OCI-LY1 (cell line): ENCODE data around the gene JPH3.

Experiments
- H2AFZ ChIP-seq: fragments of 200-600 bp; sonication (generic), shearing (Covaris generic); 2 replicates; pipeline ENCODE4 v1.6.0; 2014; ENCODE audit warnings: antibody characterized with exemption, mild to moderate bottlenecking, low read length
- H3F3A ChIP-seq: fragments of 200-600 bp; sonication (generic), shearing (Covaris generic); 2 replicates; pipeline ENCODE4 v1.6.0; 2014; ENCODE audit warnings: mild to moderate bottlenecking, antibody characterized with exemption, low read length, moderate library complexity; ENCODE audit not compliant: insufficient read depth
- H3K27ac ChIP-seq: fragments of 200-600 bp; sonication (generic); 2 replicates; pipeline ENCODE4 v1.5.1; 2014; ENCODE audit warnings: low read length, mixed run types, mild to moderate bottlenecking, low read depth; ENCODE audit not compliant: poor library complexity, severe bottlenecking
- H3K27me3 ChIP-seq: fragments of 200-600 bp; sonication (generic); 2 replicates; pipeline ENCODE4 v1.6.0; 2014; ENCODE audit warnings: antibody characterized with exemption, mild to moderate bottlenecking, low read length, moderate library complexity; ENCODE audit not compliant: insufficient read depth
- H3K36me3 ChIP-seq: fragments of 200-600 bp; sonication (generic); 2 replicates; pipeline ENCODE4 v1.6.1; 2014; ENCODE audit warnings: mild to moderate bottlenecking, antibody characterized with exemption, low read length, moderate library complexity, mixed read lengths; ENCODE audit not compliant: insufficient read depth
- H3K4me1 ChIP-seq: fragments of 200-600 bp; sonication (generic); 2 replicates; pipeline ENCODE4 v1.5.1; 2014; ENCODE audit warnings: mild to moderate bottlenecking, low read length, moderate library complexity; ENCODE audit not compliant: insufficient read depth, severe bottlenecking
- H3K4me2 ChIP-seq: fragments of 200-600 bp; sonication (generic), shearing (Covaris generic); 2 replicates; pipeline ENCODE4 v1.6.1; 2014; ENCODE audit warnings: low read length
- H3K4me3 ChIP-seq: fragments of 200-600 bp; sonication (generic); 2 replicates; pipeline ENCODE4 v1.5.1; 2014; ENCODE audit warnings: low read length, low read depth, mild to moderate bottlenecking, mixed read lengths; ENCODE audit not compliant: poor library complexity, severe bottlenecking
- H3K79me2 ChIP-seq: fragments of 200-600 bp; shearing (Covaris generic); 2 replicates; pipeline ENCODE4 v1.6.1; 2016; ENCODE audit warnings: mixed run types, low read length, mixed read lengths; ENCODE audit not compliant: insufficient read depth
- H3K9ac ChIP-seq: fragments of 200-600 bp; sonication (generic), shearing (Covaris generic); 2 replicates; pipeline ENCODE4 v1.6.1; 2014; ENCODE audit warnings: mild to moderate bottlenecking, low read length, mixed read lengths
- H3K9me2 ChIP-seq: fragments of 200-600 bp; sonication (generic), shearing (Covaris generic); 2 replicates; pipeline ENCODE4 v1.6.1; 2014; ENCODE audit warnings: low read depth, mild to moderate bottlenecking, low read length, mixed read lengths
- H3K9me3 ChIP-seq: fragments of 200-600 bp; shearing (Covaris generic); 2 replicates; pipeline ENCODE4 v1.6.1; 2014; ENCODE audit warnings: low read length, mixed read lengths
- H4K20me1 ChIP-seq: fragments of 200-600 bp; sonication (generic), shearing (Covaris generic); 2 replicates; pipeline ENCODE4 v1.6.0; 2016; ENCODE audit warnings: mild to moderate bottlenecking, low read length; ENCODE audit not compliant: insufficient read depth
- EZH2 ChIP-seq: fragments of 200-600 bp; sonication (generic), shearing (Covaris generic); IDR thresholded peaks from 2 replicates; pipeline ENCODE4 v1.8.0; 2017; ENCODE audit warnings: borderline replicate concordance, mixed run types, mild to moderate bottlenecking, antibody characterized with exemption, low read length, moderate library complexity, mixed read lengths
- TF ChIP-seq, protein P1 (sequence below): fragments of 200-600 bp; sonication (generic), shearing (Covaris generic); IDR thresholded peaks from 2 replicates; pipeline ENCODE4 v1.5.1; 2017; ENCODE audit warnings: mild to moderate bottlenecking, antibody characterized with exemption, low read length, moderate library complexity, mixed read lengths

JPH3 gene

DNA sequence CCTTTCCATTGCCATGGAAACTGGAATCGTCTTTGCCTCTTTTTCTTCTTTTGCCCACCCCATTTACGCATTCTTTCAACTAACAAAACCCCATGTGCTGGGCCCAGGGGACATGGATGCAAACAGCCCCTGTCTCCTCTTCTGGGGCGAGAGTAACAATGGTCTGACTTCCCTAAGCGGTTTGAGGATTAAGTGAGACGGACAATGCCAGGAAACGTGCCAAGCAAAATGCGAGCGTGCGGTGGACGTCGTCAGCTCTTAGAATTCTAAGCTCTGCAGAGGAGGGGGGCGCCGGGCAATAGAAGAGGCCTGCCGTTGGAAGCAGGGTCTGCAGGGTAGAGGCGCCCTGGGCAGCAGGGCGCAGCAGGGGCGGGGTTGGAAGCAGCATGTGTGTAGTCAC is 42.4 kb upstream of the JPH3 start:
- H3K36me3 ChIP-seq: no peaks in the 10 kb centered on the region
- no peak overlapping the region for H3K27ac ChIP-seq
- no peaks in the 10 kb centered on the region for H3K9me3 ChIP-seq
- no peak overlapping the region for H3K9ac ChIP-seq
- no peaks in the 10 kb centered on the region for H3K4me1 ChIP-seq
- TF ChIP-seq, protein P1, sequence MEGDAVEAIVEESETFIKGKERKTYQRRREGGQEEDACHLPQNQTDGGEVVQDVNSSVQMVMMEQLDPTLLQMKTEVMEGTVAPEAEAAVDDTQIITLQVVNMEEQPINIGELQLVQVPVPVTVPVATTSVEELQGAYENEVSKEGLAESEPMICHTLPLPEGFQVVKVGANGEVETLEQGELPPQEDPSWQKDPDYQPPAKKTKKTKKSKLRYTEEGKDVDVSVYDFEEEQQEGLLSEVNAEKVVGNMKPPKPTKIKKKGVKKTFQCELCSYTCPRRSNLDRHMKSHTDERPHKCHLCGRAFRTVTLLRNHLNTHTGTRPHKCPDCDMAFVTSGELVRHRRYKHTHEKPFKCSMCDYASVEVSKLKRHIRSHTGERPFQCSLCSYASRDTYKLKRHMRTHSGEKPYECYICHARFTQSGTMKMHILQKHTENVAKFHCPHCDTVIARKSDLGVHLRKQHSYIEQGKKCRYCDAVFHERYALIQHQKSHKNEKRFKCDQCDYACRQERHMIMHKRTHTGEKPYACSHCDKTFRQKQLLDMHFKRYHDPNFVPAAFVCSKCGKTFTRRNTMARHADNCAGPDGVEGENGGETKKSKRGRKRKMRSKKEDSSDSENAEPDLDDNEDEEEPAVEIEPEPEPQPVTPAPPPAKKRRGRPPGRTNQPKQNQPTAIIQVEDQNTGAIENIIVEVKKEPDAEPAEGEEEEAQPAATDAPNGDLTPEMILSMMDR: no peak
- H4K20me1 ChIP-seq: no peaks in the 10 kb centered on the region
- no peaks in the 10 kb centered on the region for H3F3A ChIP-seq
- no peaks in the 10 kb centered on the region for H3K9me2 ChIP-seq
- H2AFZ ChIP-seq: no peak overlapping the region
- H3K27me3 ChIP-seq: no peaks in the 10 kb centered on the region
- H3K79me2 ChIP-seq: no peaks in the 10 kb centered on the region
- no peak overlapping the region for H3K4me2 ChIP-seq
- H3K4me3 ChIP-seq: no peak overlapping the region

DNA sequence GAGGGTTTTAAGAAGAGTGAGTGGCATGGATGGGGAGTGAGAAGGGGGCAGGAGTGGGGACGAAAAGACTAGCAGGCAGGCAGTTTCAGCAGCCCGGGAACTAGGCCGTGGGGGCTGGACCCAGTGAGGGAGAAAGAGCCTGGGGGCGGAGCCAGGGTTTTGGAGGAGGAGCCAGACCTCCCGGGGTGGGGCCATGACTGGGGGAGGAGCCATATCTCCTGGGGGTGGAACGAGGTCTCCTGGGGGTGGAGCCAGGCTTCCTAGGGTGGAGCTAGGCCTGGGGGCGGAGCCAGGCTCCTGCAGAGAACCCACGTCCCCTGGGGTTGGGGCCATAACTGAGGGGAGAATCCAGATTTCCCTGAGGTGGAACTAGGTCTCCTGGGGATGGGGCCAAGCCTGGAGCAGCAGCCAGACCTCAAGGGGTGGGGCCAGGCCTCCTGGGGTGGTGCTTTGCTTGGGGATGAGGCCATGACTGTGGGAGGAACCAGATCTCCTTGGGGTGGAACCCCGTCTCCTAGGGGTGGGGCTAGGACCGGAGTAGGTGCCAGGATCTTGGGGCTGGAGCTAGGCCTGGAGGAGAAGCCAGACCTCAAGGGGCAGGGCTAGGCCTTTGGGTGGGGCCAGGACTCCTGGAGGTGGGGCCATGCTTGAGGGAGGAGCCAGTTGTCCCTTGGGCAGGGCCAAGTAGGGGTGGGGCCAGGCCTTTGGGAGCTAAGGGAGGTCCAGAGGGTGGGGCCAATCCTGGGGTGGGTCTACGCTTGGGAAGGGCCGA is 41.7 kb upstream of the JPH3 start:
- Histone ChIP-seq H3K36me3 (no peaks in the 10 kb centered on the region), H3K4me2 (no peak overlapping the region), H3K27ac (no peak overlapping the region), H3K9me2 (no peaks in the 10 kb centered on the region), H2AFZ (no peak overlapping the region), H3K79me2 (no peaks in the 10 kb centered on the region), H3K4me1 (no peaks in the 10 kb centered on the region), H3K9me3 (no peaks in the 10 kb centered on the region), H3K4me3 (no peak overlapping the region), H3K9ac (no peak overlapping the region), H4K20me1 (no peaks in the 10 kb centered on the region), H3F3A (no peaks in the 10 kb centered on the region), H3K27me3 (no peaks in the 10 kb centered on the region)
- no peak for TF ChIP-seq EZH2

DNA sequence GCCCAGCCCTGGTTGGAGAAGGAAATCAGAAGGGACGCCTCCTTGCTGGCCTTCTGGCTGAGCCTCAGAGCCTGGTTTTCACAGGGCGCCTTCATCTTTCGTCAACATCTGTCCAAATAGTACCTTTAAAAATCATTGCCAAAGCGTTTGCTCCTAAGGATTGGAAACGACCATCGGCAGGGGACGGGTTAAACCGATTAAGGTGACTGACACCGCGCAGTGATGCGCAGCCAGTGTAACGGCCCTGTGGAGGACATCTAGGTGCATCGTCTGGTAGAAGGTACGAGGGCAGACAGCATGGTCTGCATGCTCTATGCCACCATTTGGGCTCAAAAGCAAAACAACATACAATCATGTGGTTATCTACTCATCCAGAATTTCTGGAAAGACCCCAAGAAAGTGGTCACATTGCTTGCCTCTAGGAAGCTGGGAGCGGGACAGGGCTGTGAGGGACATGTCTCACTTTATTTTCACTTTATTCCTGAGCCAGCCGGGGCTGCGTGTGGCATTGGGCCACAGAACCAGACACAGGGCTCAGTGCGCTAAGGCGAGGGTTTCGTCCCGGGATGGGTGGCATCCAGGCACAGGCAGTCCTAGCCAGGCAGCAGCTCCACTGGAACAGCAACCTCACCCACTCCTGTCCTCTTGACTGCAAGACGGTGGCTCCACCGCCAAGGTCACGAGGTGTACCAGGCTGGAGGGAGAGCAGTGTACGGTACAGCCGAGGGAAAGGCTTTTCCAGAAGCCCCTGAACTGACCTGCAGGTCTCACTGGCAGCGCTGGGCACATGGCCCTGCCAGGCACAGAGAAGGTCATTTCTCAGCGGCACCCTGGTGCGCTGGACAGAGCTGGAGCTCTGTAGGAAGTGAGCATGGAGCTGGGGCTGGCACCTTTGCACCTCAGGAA is 40.9 kb upstream of the JPH3 start:
- H3K4me2 ChIP-seq: no peak overlapping the region
- no peaks in the 10 kb centered on the region for H3K9me3 ChIP-seq
- TF ChIP-seq, protein P1: no peak
- no peak for TF ChIP-seq EZH2
- H3K79me2 ChIP-seq: no peaks in the 10 kb centered on the region
- H3F3A ChIP-seq: no peaks in the 10 kb centered on the region
- H3K27ac ChIP-seq: no peak overlapping the region
- no peak overlapping the region for H3K4me3 ChIP-seq
- H3K9me2 ChIP-seq: no peaks in the 10 kb centered on the region
- no peaks in the 10 kb centered on the region for H3K36me3 ChIP-seq
- no peaks in the 10 kb centered on the region for H4K20me1 ChIP-seq
- H3K4me1 ChIP-seq: no peaks in the 10 kb centered on the region
- no peaks in the 10 kb centered on the region for H3K27me3 ChIP-seq
- no peak overlapping the region for H3K9ac ChIP-seq
- H2AFZ ChIP-seq: no peak overlapping the region
